HUES48 (cell line): ENCODE data around the gene PRKCE.

Experiments used
- H3K27ac ChIP-seq: one replicate; pipeline ENCODE4 v1.7.0; 2013; ENCODE audit warnings: low read depth, low read length, inconsistent platforms
- H3K27me3 ChIP-seq: 2 replicates; pipeline ENCODE4 v1.6.1; 2013; ENCODE audit warnings: mild to moderate bottlenecking, low read length; ENCODE audit not compliant: control insufficient read depth, insufficient read depth
- H3K36me3 ChIP-seq: 2 replicates; pipeline ENCODE4 v1.6.1; 2013; ENCODE audit warnings: low read length; ENCODE audit not compliant: control insufficient read depth, insufficient read depth
- H3K4me1 ChIP-seq: 2 replicates; pipeline ENCODE4 v1.6.1; 2013; ENCODE audit warnings: mild to moderate bottlenecking, low read length; ENCODE audit not compliant: control insufficient read depth, insufficient read depth
- H3K4me3 ChIP-seq: 2 replicates; pipeline ENCODE4 v1.5.1; 2013; ENCODE audit warnings: mild to moderate bottlenecking, low read depth, low read length
- H3K9ac ChIP-seq: 2 replicates; pipeline ENCODE4 v1.6.1; 2013; ENCODE audit warnings: mild to moderate bottlenecking, low read depth, low read length, moderate library complexity
- H3K9me3 ChIP-seq: 2 replicates; pipeline ENCODE4 v1.6.1; 2013; ENCODE audit warnings: low read length; ENCODE audit not compliant: control insufficient read depth, insufficient read depth

Gene PRKCE

DNA sequence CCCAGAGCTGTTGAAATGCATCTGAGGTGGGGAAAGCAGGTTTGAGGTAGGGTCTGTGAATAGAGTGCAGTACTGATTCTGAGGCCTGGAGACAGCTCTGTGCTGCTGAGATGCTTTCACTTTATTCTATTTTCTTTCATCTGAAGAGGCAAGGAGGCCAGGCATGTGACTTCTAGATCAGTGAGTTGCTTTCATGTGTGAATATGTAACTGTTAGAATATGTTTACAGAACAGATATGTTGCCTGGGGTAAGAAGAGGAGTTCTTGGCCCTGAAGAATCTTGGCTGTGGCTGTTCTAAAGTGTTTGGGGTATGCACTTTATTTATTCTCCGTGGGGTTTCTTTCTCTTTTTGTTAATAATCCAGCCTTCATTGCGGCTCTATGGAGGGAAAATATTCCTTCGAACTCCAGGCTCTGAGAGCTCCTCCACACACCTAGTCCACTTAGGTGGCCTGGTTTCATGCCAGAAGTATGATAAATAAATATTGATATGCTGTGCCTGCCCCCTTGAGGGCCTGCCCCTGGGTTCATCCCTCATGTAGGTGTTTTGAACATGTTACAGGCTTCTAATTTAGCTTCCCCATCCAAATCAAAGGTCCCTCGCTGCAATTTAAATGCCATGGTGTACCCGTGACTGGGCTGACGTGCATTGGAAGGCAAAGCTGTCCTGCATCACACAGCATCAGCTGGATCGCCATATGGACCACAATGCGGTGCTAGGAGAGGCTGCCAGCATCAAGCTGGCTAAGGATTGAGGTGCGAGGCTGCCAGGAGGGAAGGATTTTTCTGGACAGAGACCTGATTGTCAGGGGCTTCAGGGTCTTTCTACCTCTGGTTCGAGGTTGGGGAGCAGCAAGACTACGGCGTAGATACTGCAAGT is 102.9 kb downstream of the PRKCE start:
- Histone ChIP-seq H3K4me3 (no peak overlapping the region), H3K27ac (no peak overlapping the region), H3K9me3 (no peaks in the 10 kb centered on the region), H3K36me3 (no peaks in the 10 kb centered on the region), H3K9ac (no peak overlapping the region), H3K27me3 (no peaks in the 10 kb centered on the region), H3K4me1 (no peaks in the 10 kb centered on the region)

DNA sequence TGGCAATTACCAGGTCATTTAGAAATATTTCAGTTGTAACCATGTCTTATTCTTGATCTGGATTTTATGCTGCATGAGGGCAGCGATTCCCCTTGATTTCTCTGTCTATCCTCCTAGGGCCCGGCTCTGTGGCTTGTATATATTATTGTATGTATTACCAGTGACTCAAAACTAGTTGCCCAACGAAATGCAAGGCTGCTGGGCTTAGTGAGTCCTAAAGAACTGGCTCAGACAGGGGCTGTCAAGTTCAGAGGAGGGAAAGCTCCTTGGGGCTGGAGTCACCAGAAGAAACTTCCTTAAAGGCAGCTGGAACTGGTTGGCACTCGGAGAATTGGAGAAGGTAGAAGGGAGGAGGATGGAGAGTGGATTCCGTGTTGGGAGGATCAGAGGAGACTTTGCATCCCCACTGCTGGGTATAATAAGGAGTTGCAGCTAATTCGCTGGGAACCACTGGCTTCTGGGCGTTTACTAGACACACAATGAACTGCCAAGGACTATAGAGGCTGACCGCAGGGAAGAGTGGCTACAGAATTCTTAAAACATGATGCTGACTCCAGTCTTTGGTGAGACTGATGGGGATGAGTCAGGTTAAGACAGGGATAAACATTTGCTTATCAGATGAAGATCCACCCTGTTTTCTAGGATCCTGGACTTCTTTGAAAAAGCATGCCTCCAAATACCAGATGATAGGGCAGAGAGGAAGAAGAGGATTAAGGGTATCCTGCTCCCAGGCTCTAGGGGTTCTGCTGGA is 104.3 kb downstream of the PRKCE start:
- Histone ChIP-seq H3K27me3 (no peaks in the 10 kb centered on the region), H3K27ac (no peak overlapping the region), H3K4me1 (no peaks in the 10 kb centered on the region), H3K9me3 (no peaks in the 10 kb centered on the region), H3K9ac (no peak overlapping the region), H3K4me3 (no peak overlapping the region), H3K36me3 (no peaks in the 10 kb centered on the region)

DNA sequence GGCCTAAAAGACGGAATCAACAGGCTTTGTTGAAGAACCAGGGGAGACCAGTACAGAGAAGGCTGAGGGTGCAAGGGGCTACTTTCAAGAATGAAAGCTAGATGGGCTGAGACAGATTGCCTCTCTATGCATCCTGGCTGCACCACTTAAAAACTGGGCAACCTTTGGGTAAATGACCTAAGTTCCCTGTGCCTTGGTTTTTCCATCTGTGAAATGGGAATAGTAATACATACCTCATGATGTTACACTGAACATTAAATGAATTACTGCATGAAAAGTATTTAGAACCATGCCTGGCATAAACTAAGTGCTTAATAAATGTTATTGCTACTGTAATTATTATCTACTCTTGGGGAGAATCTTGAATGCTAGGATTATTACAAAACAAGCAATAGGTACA is 106.5 kb downstream of the PRKCE start:
- Histone ChIP-seq H3K9ac (no peak overlapping the region), H3K4me1 (no peaks in the 10 kb centered on the region), H3K9me3 (no peaks in the 10 kb centered on the region), H3K27ac (no peak overlapping the region), H3K4me3 (no peak overlapping the region), H3K36me3 (no peaks in the 10 kb centered on the region), H3K27me3 (no peaks in the 10 kb centered on the region)

DNA sequence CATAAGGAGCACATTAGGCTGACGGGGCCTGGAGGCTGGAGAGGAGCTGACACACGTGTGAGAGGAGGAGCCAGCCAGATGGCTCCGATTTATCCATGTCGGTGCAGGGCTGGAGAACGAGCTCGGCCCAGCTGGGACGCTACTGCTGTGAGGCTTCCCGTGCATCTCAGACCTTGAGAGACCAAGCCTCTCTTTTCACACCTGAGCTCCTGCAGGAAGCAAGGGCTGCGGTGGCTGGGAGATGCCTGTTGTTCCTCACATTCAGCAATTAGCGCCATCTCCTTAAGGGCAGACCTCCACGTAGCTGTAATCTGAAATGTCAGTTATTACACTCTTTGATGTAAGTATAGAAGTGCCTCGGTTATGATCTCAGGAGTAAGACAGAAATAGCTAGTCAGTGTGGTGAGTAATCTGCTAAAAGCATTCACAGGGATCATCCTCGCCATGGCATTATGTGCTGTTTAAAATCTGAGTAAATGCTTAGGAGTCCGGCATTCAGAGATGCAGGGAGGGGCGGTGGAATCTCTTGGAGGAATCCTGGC is 107.9 kb downstream of the PRKCE start:
- Histone ChIP-seq H3K27ac (no peak overlapping the region), H3K27me3 (no peaks in the 10 kb centered on the region), H3K4me3 (no peak overlapping the region), H3K9me3 (no peaks in the 10 kb centered on the region), H3K36me3 (no peaks in the 10 kb centered on the region), H3K4me1 (no peaks in the 10 kb centered on the region), H3K9ac (no peak overlapping the region)

DNA sequence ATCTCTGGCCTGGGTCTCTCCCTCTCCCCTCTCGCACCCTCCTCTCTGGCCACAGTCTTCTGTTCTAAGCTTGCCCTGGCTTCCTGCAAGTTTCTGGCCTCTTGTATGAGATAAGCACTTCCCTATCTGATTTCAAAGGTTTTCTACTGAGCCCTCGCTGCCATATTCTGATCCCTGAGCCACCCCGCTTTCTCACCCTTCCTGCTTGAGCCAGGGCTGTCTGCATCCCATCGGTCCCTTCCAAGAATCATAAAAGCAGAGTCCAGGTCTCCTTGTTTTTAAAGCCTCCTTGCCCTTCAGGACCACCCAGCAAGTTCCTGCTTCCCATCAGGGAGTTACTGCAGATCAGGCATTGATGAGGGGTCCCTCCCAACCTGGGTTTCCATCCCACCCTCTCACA is 110.2 kb downstream of the PRKCE start:
- Histone ChIP-seq H3K4me1 (no peaks in the 10 kb centered on the region), H3K27ac (no peak overlapping the region), H3K9ac (no peak overlapping the region), H3K9me3 (no peaks in the 10 kb centered on the region), H3K4me3 (no peak overlapping the region), H3K27me3 (no peaks in the 10 kb centered on the region), H3K36me3 (no peaks in the 10 kb centered on the region)

DNA sequence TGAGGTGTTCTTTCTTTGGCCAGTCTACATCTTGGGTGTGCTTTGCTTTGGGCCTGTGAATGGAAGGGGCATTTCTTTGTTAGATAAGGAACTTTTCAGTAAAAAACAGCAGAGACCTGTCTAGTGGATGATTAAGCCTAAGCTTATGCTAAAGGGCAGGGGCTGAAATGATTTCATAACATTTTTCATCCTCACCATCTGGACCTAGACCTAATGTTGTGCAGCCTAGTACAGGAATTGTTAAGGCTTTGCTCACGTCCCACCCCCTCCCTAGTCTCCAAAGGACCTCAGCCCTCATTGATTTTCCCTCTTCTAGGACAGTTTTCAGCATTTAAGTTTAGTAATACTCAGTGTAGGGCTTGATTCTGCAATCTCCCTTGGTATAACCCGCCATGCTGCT is 111.8 kb downstream of the PRKCE start:
- Histone ChIP-seq H3K27me3 (no peaks in the 10 kb centered on the region), H3K4me1 (no peaks in the 10 kb centered on the region), H3K27ac (no peak overlapping the region), H3K4me3 (no peak overlapping the region), H3K36me3 (no peaks in the 10 kb centered on the region), H3K9me3 (no peaks in the 10 kb centered on the region), H3K9ac (no peak overlapping the region)

DNA sequence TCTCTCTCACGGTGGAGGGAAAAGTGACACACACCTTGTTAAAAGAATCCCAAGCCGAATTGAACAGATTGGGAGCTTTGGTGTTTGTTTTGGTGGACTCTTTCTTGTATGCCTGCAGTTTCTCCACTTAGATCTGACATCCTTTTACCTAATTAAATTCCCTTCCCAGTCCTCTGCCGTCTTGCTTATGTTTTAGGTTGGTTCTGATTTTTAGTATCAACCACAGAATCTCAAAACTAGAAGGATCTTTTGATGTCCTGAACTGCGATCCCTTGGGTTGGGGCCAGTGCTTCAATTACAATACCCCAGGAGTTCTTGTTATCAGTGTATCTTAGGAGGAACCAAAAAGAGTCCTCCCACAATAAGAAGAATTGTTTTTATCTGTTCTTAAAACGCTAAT is 112.3 kb downstream of the PRKCE start:
- H3K36me3 ChIP-seq: no peaks in the 10 kb centered on the region
- no peaks in the 10 kb centered on the region for H3K9me3 ChIP-seq
- H3K27ac ChIP-seq: no peak overlapping the region
- H3K4me3 ChIP-seq: no peak overlapping the region
- H3K27me3 ChIP-seq: no peaks in the 10 kb centered on the region
- no peaks in the 10 kb centered on the region for H3K4me1 ChIP-seq
- no peak overlapping the region for H3K9ac ChIP-seq

DNA sequence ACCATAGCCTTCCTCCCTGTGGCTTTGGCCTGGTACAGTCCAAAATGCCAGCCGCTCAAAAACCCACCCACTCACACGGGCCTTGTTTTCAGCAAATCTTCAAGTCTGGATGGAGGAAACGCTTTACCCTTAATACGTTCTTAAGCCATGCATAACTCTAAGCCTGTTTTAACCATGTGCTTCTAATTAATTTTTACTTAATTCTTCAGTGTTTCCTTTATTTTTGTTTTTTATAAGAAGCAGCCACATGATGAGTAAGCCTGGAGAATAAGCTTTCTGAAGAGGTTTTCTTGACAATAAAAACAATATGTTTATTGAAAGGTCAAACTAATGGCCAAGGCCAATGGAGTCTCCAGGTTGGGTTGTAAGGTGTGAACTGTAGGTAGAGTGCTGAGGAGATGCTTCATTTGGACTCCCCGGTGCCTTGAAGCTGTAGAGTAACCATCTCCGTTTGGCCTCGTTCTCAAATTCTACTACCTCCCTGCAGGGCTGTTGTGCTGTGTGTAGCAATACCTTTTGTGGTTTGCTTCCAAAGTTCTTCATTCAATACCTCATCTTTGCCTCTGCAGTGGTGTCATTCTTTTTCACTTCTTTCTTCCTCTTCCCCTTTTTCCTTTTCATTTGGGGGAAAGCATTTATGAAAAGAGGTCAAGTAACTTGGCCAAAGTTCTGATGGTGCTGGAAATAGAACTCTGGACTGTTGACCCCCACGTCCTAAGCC is 113.7 kb downstream of the PRKCE start:
- H3K9ac ChIP-seq: no peak overlapping the region
- H3K27me3 ChIP-seq: no peaks in the 10 kb centered on the region
- no peaks in the 10 kb centered on the region for H3K36me3 ChIP-seq
- no peak overlapping the region for H3K4me3 ChIP-seq
- no peaks in the 10 kb centered on the region for H3K9me3 ChIP-seq
- no peak overlapping the region for H3K27ac ChIP-seq
- no peaks in the 10 kb centered on the region for H3K4me1 ChIP-seq

DNA sequence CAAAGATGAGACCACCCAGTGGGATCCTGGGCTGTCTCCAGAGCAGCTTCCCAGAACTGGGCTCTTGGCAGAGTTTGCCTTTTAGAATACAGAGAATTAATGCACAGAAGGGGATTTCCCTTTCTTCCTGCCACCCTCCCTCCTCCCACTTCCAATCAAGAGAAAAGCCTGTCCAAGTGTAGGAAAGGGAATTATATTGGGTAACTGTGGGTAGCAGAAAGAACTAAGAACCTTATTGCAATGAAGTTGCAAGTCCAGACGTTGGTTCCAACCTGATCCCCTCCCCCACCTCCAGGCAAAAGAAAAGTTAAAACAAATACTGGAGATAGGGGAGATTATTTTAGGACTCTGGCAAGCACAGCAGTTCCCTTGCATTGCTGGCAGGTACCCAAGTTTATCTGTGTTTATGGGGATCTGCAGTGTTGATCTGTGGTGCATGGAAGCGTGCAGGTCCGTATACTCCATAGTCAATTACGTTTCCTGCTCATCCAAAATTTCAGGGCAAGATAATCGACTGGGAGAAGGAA is 114.3 kb downstream of the PRKCE start:
- Histone ChIP-seq H3K36me3 (no peaks in the 10 kb centered on the region), H3K4me1 (no peaks in the 10 kb centered on the region), H3K27me3 (no peaks in the 10 kb centered on the region), H3K27ac (no peak overlapping the region), H3K4me3 (no peak overlapping the region), H3K9ac (no peak overlapping the region), H3K9me3 (no peaks in the 10 kb centered on the region)

DNA sequence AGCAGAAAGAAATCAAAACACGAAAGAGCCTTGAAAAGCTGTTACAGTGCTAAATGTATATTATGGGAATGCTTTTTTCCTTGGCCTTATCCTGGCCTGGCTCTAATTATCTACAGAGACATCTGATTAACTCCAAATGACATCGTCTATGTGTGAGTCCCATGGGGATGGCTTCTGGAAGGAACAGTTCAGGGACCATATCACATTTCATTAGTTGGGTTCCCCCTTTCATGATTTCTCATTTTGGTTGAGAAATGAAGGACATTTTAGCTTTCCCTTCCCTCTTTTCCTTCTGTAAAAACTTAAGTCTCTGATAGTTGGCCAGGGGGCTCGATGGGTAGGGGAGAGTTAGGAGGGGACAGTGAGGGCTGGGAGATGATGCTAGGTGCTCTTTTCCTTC is 116.7 kb downstream of the PRKCE start:
- H3K36me3 ChIP-seq: no peaks in the 10 kb centered on the region
- H3K27ac ChIP-seq: no peak overlapping the region
- no peak overlapping the region for H3K4me3 ChIP-seq
- no peak overlapping the region for H3K9ac ChIP-seq
- H3K27me3 ChIP-seq: no peaks in the 10 kb centered on the region
- no peaks in the 10 kb centered on the region for H3K9me3 ChIP-seq
- no peaks in the 10 kb centered on the region for H3K4me1 ChIP-seq
